Mesenchymal stem cell (in vitro differentiated cells and primary cell): ENCODE results near the gene SCGB1D4.

Source experiments
- DNase-seq: peaks from one replicate; pipeline ENCODE4 v3.0.0-alpha.2; 2013
- H2AFZ ChIP-seq: one replicate; pipeline ENCODE4 v1.6.1; 2013; ENCODE audit warnings: low read depth, mild to moderate bottlenecking, control low read depth, inconsistent platforms, low read length, moderate library complexity
- H2AK5ac ChIP-seq: 2 replicates; pipeline ENCODE4 v1.6.1; 2013; ENCODE audit warnings: low read length, moderate library complexity, mild to moderate bottlenecking, inconsistent platforms; ENCODE audit not compliant: severe bottlenecking
- H2BK120ac ChIP-seq: one replicate; pipeline ENCODE4 v1.6.1; 2013; ENCODE audit warnings: low read depth, mild to moderate bottlenecking, inconsistent platforms, low read length, moderate library complexity
- H2BK12ac ChIP-seq, 2 experiments: one replicate each; pipeline ENCODE4 v1.6.1; 2013; ENCODE audit warnings: inconsistent platforms in 2 of 2, low read length in 2 of 2, mild to moderate bottlenecking in 2 of 2, moderate library complexity in 2 of 2, control low read depth in 1 of 2
- H2BK15ac ChIP-seq: one replicate; pipeline ENCODE4 v1.6.1; 2013; ENCODE audit warnings: mild to moderate bottlenecking, low read depth, inconsistent platforms; ENCODE audit not compliant: poor library complexity, severe bottlenecking
- H2BK5ac ChIP-seq: 2 replicates; pipeline ENCODE4 v1.6.1; 2013; ENCODE audit warnings: low read depth, mild to moderate bottlenecking, low read length, control low read depth, inconsistent platforms; ENCODE audit not compliant: poor library complexity, severe bottlenecking
- H3K14ac ChIP-seq, 2 experiments: one replicate each; pipeline ENCODE4 v1.6.1; 2013; ENCODE audit warnings: inconsistent platforms in 2 of 2, low read length in 2 of 2, control low read depth in 1 of 2, mild to moderate bottlenecking in 1 of 2, moderate library complexity in 1 of 2
- H3K18ac ChIP-seq, 2 experiments: one replicate each; pipeline ENCODE4 v1.6.1; 2013; ENCODE audit warnings: inconsistent platforms in 2 of 2, low read length in 2 of 2, control low read depth in 1 of 2, low read depth in 1 of 2, mild to moderate bottlenecking in 1 of 2
- H3K23ac ChIP-seq, 2 experiments: one replicate each; pipeline ENCODE4 v1.6.1; 2013; ENCODE audit warnings: inconsistent platforms in 2 of 2, low read length in 2 of 2, mild to moderate bottlenecking in 2 of 2, moderate library complexity in 2 of 2, control low read depth in 1 of 2
- H3K27ac ChIP-seq: 2 replicates; pipeline ENCODE4 v1.5.1; 2013; ENCODE audit warnings: mild to moderate bottlenecking, moderate library complexity, low read length, control low read depth, inconsistent platforms; ENCODE audit not compliant: poor library complexity, severe bottlenecking
- H3K27me3 ChIP-seq, 2 experiments: 2 replicates each; pipeline versions ENCODE4 v1.6.1 to v1.7.0; 2013; ENCODE audit warnings: low read length in 2 of 2, mild to moderate bottlenecking in 2 of 2, moderate library complexity in 2 of 2, control low read depth in 1 of 2, inconsistent platforms in 1 of 2; ENCODE audit not compliant: control insufficient read depth in 1 of 2, insufficient read depth in 1 of 2
- H3K36me3 ChIP-seq, 2 experiments: 2 replicates each; pipeline versions ENCODE4 v1.6.1 to v1.7.0; 2013; ENCODE audit warnings: low read length in 2 of 2, control low read depth in 1 of 2, inconsistent platforms in 1 of 2, low read depth in 1 of 2, mild to moderate bottlenecking in 1 of 2; ENCODE audit not compliant: insufficient read depth in 2 of 2, control insufficient read depth in 1 of 2
- H3K4ac ChIP-seq, 2 experiments: one replicate each; pipeline ENCODE4 v1.6.1; 2013; ENCODE audit warnings: inconsistent platforms in 2 of 2, low read length in 2 of 2, mild to moderate bottlenecking in 2 of 2, moderate library complexity in 2 of 2, control low read depth in 1 of 2, low read depth in 1 of 2
- H3K4me1 ChIP-seq: 2 replicates; pipeline ENCODE4 v1.6.1; 2013; ENCODE audit warnings: low read depth, low read length, control low read depth; ENCODE audit not compliant: control insufficient read depth, insufficient read depth
- H3K4me2 ChIP-seq: 2 replicates; pipeline ENCODE4 v1.6.1; 2013; ENCODE audit warnings: low read length, mild to moderate bottlenecking, inconsistent platforms; ENCODE audit not compliant: poor library complexity, severe bottlenecking
- H3K4me3 ChIP-seq, 2 experiments: 2 replicates each; pipeline versions ENCODE4 v1.5.1 to v1.7.0; 2013; ENCODE audit warnings: low read length in 2 of 2, mild to moderate bottlenecking in 2 of 2, control low read depth in 1 of 2, low read depth in 1 of 2; ENCODE audit not compliant: insufficient read depth in 1 of 2
- H3K79me1 ChIP-seq: replicated peaks from 2 replicates; pipeline ENCODE4 v1.6.1; 2013; ENCODE audit warnings: mild to moderate bottlenecking, control low read depth, low read length, inconsistent platforms; ENCODE audit not compliant: poor library complexity, severe bottlenecking
- H3K9ac ChIP-seq: 2 replicates; pipeline ENCODE4 v1.7.0; 2013; ENCODE audit warnings: mild to moderate bottlenecking, low read length, moderate library complexity
- H3K9me3 ChIP-seq: 2 replicates; pipeline ENCODE4 v1.7.0; 2013; ENCODE audit warnings: mild to moderate bottlenecking, low read length; ENCODE audit not compliant: control insufficient read depth
- H4K8ac ChIP-seq: one replicate; pipeline ENCODE4 v1.6.1; 2013; ENCODE audit warnings: inconsistent platforms, mild to moderate bottlenecking, low read length, moderate library complexity
- H4K91ac ChIP-seq: one replicate; pipeline ENCODE4 v1.6.1; 2013; ENCODE audit warnings: mild to moderate bottlenecking, low read length, inconsistent platforms
- WGBS: methylation state at CpG from one replicate; pipeline ENCODE4 v1.1.7; 2013; ENCODE audit warnings: mixed read lengths; 5-methylcytosine and 5-hydroxymethylcytosine counted together

The SCGB1D4 gene

DNA sequence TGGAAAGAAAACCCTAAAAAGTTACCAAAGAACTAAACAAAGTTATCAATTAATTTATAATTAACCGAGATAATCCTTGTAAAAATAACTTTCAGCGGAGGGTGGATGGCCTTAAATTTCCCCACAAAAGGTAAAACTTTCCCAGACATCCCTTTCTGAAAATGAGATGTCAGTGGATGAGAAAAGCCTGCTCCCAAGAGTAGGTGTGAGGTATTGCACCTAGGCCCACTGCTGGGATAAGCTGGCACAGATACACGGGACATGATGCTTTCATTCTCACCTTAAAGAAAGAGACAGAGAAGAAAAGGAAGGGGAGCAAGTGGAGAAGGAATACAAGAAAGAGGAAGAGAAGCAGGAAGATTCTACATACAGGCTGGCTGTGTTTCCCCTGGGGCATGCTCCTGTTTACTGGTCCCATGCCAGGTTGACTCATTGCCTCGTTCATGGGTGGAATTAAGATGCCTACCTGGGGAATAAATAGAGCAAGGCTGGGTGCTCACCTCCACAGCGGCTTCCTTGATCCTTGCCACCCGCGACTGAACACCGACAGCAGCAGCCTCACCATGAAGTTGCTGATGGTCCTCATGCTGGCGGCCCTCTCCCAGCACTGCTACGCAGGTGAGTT, 29.1 kb downstream of the SCGB1D4 start, which contains the start of gene SCGB2A2:
Gene SCGB2A2, plus strand, starts transcription at position 505 of the 625 bp plus-strand sequence. Its CDS starts 59 bp downstream, at position 564.
- Histone ChIP-seq H2AFZ (no peak within 1 kb of the TSS), H2BK12ac (no peak within 1 kb of the TSS), H3K36me3 (no peaks in the 10 kb centered on the region), H3K9me3 (no peaks in the 10 kb centered on the region), H4K8ac (no peak within 1 kb of the TSS), H2BK120ac (no peak within 1 kb of the TSS), H3K23ac (no peak within 1 kb of the TSS), H3K18ac (no peak within 1 kb of the TSS), H2BK5ac (no peak within 1 kb of the TSS), H2AK5ac (no peak within 1 kb of the TSS), H3K4me2 (no peak within 1 kb of the TSS), H3K9ac (no peak within 1 kb of the TSS), H3K4me3 (no peak within 1 kb of the TSS), H2BK15ac (no peak within 1 kb of the TSS), H3K27ac (no peak within 1 kb of the TSS), H4K91ac (no peak within 1 kb of the TSS), H3K4me1 (no peaks in the 10 kb centered on the region), H3K14ac (no peak within 1 kb of the TSS), H3K4ac (no peak within 1 kb of the TSS), H3K27me3 (peaks cover 13 to 29% of the 10 kb centered on the region in 2 experiments), H3K79me1 (no peaks in the 10 kb centered on the region)
- DNase-seq: no peak
- WGBS: 81% methylated on average over 8 of the region's 10 CpGs

DNA sequence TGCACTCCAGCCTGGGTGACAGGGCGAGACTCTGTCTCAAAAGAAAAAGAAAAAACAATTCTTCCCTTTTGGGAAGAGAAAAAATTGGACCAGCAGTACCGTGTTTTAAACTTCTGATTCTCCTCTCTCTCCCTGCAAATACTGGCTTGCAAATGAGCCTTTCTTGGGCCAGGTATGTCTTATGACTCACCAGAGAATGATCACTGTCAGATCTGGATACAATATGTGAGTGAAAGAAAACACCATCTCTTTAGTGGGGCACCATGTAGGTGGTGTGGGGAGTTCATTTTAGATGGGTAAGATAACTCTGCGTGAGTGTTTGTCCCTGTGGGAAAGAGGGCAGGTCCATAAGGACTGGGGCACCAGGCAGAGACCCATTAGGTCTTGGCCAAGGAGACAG, 31.3 kb downstream of the SCGB1D4 start:
- H3K36me3 ChIP-seq: no peaks in the 10 kb centered on the region
- no peak overlapping the region for H3K4me2 ChIP-seq
- no peak overlapping the region for H3K14ac ChIP-seq
- no peak overlapping the region for H3K4me3 ChIP-seq
- H3K27me3 ChIP-seq: peaks cover 18 to 19% of the 10 kb centered on the region in 2 experiments
- H2BK15ac ChIP-seq: no peak overlapping the region
- H3K4ac ChIP-seq: no peak overlapping the region
- DNase-seq: no peak
- no peak overlapping the region for H2BK12ac ChIP-seq
- H2AFZ ChIP-seq: no peak overlapping the region
- no peak overlapping the region for H4K91ac ChIP-seq
- WGBS: 33% methylated on average over 3 of the region's 3 CpGs
- no peak overlapping the region for H3K23ac ChIP-seq
- H3K79me1 ChIP-seq: no peaks in the 10 kb centered on the region
- H2AK5ac ChIP-seq: no peak overlapping the region
- no peak overlapping the region for H2BK5ac ChIP-seq
- no peak overlapping the region for H4K8ac ChIP-seq
- H3K9ac ChIP-seq: no peak overlapping the region
- no peaks in the 10 kb centered on the region for H3K4me1 ChIP-seq
- no peak overlapping the region for H2BK120ac ChIP-seq
- no peak overlapping the region for H3K18ac ChIP-seq
- H3K9me3 ChIP-seq: no peaks in the 10 kb centered on the region
- no peak overlapping the region for H3K27ac ChIP-seq

DNA sequence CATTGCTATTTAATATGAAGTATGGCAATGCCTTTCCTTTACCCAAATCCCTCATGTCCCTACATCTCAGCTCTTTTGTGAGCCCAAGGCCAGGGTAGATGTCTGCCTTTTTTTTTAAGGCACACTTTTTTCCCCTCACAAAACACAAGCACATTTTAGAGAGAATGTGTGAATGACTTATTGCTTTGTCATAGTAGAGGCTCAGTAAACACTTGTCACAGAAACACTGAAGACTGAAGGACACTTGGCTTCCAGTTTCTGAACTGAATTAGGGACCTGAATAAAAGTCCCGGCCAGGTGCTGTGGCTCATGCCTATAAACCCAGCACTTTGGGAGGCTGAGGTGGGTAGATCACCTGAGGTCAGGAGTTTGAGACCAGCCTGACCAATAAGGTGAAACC, 31.8 kb downstream of the SCGB1D4 start:
- no peak overlapping the region for H3K27ac ChIP-seq
- H3K36me3 ChIP-seq: no peaks in the 10 kb centered on the region
- H3K23ac ChIP-seq: no peak overlapping the region
- WGBS: no CpG with 5 or more reads among the region's 1 CpG
- H3K4me3 ChIP-seq: no peak overlapping the region
- no peak overlapping the region for H3K9ac ChIP-seq
- DNase-seq: no peak
- H3K4me2 ChIP-seq: no peak overlapping the region
- no peak overlapping the region for H2AFZ ChIP-seq
- H3K9me3 ChIP-seq: no peaks in the 10 kb centered on the region
- H3K79me1 ChIP-seq: no peaks in the 10 kb centered on the region
- no peak overlapping the region for H4K8ac ChIP-seq
- H2BK5ac ChIP-seq: no peak overlapping the region
- no peak overlapping the region for H3K14ac ChIP-seq
- H2BK120ac ChIP-seq: no peak overlapping the region
- no peak overlapping the region for H3K18ac ChIP-seq
- H2BK15ac ChIP-seq: no peak overlapping the region
- H4K91ac ChIP-seq: no peak overlapping the region
- H2BK12ac ChIP-seq: no peak overlapping the region
- H3K4ac ChIP-seq: no peak overlapping the region
- no peaks in the 10 kb centered on the region for H3K4me1 ChIP-seq
- H3K27me3 ChIP-seq: peaks cover 18 to 19% of the 10 kb centered on the region in 2 experiments
- H2AK5ac ChIP-seq: no peak overlapping the region

DNA sequence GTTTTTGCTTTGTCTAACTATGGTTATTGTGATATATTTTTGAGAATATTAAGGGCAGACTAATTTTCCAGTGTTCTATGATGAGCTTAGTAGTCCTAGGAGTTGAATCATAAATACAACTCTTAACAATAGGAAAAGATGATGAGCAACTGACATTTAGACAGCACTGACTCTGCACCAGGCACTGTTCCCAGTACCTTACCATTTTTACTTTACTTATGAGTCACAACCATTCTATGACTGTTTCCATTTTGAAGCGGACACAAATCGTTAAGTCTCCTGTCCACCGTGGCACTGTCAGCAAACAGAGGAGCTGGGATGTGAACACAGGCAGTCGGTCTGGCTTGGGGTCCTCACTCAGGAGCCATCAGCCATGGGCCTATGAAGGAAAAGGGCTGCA, 32.3 kb downstream of the SCGB1D4 start:
- Histone ChIP-seq H3K4me2 (no peak overlapping the region), H2BK12ac (no peak overlapping the region), H3K27me3 (peaks cover 18 to 22% of the 10 kb centered on the region in 2 experiments), H2BK120ac (no peak overlapping the region), H3K4me1 (no peaks in the 10 kb centered on the region), H3K4ac (no peak overlapping the region), H3K9me3 (no peaks in the 10 kb centered on the region), H3K14ac (no peak overlapping the region), H2BK15ac (no peak overlapping the region), H4K91ac (no peak overlapping the region), H3K36me3 (no peaks in the 10 kb centered on the region), H3K23ac (no peak overlapping the region), H2AFZ (no peak overlapping the region), H3K4me3 (no peak overlapping the region), H2BK5ac (no peak overlapping the region), H2AK5ac (no peak overlapping the region), H3K27ac (no peak overlapping the region), H3K18ac (no peak overlapping the region), H4K8ac (no peak overlapping the region), H3K79me1 (no peaks in the 10 kb centered on the region), H3K9ac (peak overlapping the region; percentile 8)
- WGBS: 76% methylated on average over 4 of the region's 4 CpGs
- no peak for DNase-seq
